HepG2 (cell line): ENCODE measurements around the gene ESYT3. TPM values are rescaled to one million over a fixed set of nuclear protein-coding genes. Genes with fewer than 3 reads are reported as not detected.

Experiments
- ATAC-seq: fragments of 200-7000 bp; cut with Tn5 transposase; 3 replicates; pipeline ENCODE4 v1.9.1; 2020; ENCODE audit warnings: mild to moderate bottlenecking, moderate library complexity
- BruUV-seq: library from RNA; stranded (reverse); fragments of 400-500 nt; replicated peaks from 2 replicates; lab custom pipeline; 2021; lab: Mats Ljungman, UMichigan
- CTCF ChIA-PET: fragments of 300-600 bp; formaldehyde crosslinking; extraction: SDS; loops from one replicate; lab custom pipeline; 2021; ENCODE audit warnings: low total read pairs, inconsistent platforms, low intra/inter-chr PET ratio; lab: Yijun Ruan, JAX
- POLR2A ChIA-PET: fragments of 350-600 bp; sonication (Branson Sonifier 250); formaldehyde crosslinking; loops from one replicate; lab custom pipeline; 2020; ENCODE audit warnings: antibody characterized with exemption, inconsistent platforms; lab: Yijun Ruan, JAX
- DNase-seq: peaks from one replicate; pipeline ENCODE4 v3.0.0-alpha.2; 2015; ENCODE audit warnings: low spot score
- FAIRE-seq: peaks from 3 replicates; lab custom pipeline; 2011; peaks lifted over from hg19 to GRCh38; lab: Jason Lieb, UNC
- H2AFZ ChIP-seq: one replicate; pipeline ENCODE4 v1.6.1; 2011; ENCODE audit warnings: low read length, inconsistent platforms
- H3K27ac ChIP-seq: fragments of 300-600 bp; 3 replicates; pipeline ENCODE4 v1.8.0; 2011; ENCODE audit warnings: mixed run types, mild to moderate bottlenecking, mixed read lengths, low read length, inconsistent platforms; ENCODE audit not compliant: insufficient read depth; ENCODE audit errors: extremely low read length
- H3K27me3 ChIP-seq, 2 experiments: fragments of 200-600 bp in 1 of 2; 2 replicates in 1 of 2; 3 replicates in 1 of 2; pipeline versions ENCODE4 v1.6.0 to v1.8.0; 2011; ENCODE audit warnings: low read length in 2 of 2, mild to moderate bottlenecking in 2 of 2, moderate library complexity in 2 of 2, inconsistent platforms in 1 of 2; ENCODE audit not compliant: insufficient read depth in 2 of 2, control insufficient read depth in 1 of 2
- H3K36me3 ChIP-seq, 2 experiments: fragments of 200-600 bp in 1 of 2; replicated peaks in 1 of 2; 2 replicates in 1 of 2; 3 replicates in 1 of 2; pipeline versions ENCODE4 v1.5.1 to v1.8.0; 2011; ENCODE audit warnings: low read length in 2 of 2, inconsistent platforms in 1 of 2; ENCODE audit not compliant: insufficient read depth in 2 of 2, control insufficient read depth in 1 of 2
- H3K4me1 ChIP-seq: 2 replicates; pipeline ENCODE4 v1.5.1; 2012; ENCODE audit warnings: low read length, inconsistent platforms; ENCODE audit not compliant: insufficient read depth
- H3K4me2 ChIP-seq: 2 replicates; pipeline ENCODE4 v1.6.0; 2011; ENCODE audit warnings: low read depth, low read length, inconsistent platforms
- H3K4me3 ChIP-seq, 3 experiments: fragments of 200-600 bp in 1 of 3; sonication (generic), shearing (Covaris generic) in 1 of 3; replicated peaks in 1 of 3; 2 replicates each; pipeline ENCODE4 v1.5.1; 2011 to 2016; ENCODE audit warnings: low read length in 3 of 3, inconsistent platforms in 2 of 3, low read depth in 2 of 3, mild to moderate bottlenecking in 2 of 3, control low read depth in 1 of 3, mixed read lengths in 1 of 3; ENCODE audit not compliant: insufficient read depth in 1 of 3
- H3K79me2 ChIP-seq: one replicate; pipeline ENCODE4 v1.6.1; 2011; ENCODE audit warnings: low read length, inconsistent platforms; ENCODE audit not compliant: insufficient read depth
- H3K9ac ChIP-seq: 2 replicates; pipeline ENCODE4 v1.6.0; 2011; ENCODE audit warnings: mild to moderate bottlenecking, low read depth, low read length, inconsistent platforms; ENCODE audit not compliant: insufficient read depth
- H3K9me3 ChIP-seq: 2 replicates; pipeline ENCODE4 v1.5.1; 2012; ENCODE audit warnings: mild to moderate bottlenecking, low read length
- H4K20me1 ChIP-seq: 2 replicates; pipeline ENCODE4 v1.6.0; 2011; ENCODE audit warnings: inconsistent platforms, mild to moderate bottlenecking, low read length, moderate library complexity; ENCODE audit not compliant: insufficient read depth
- CTCF ChIP-seq: sonication (generic); formaldehyde crosslinking; IDR thresholded peaks from 2 replicates; pipeline ENCODE4 v1.5.0; 2020; ENCODE audit warnings: mild to moderate bottlenecking, missing genetic modification reagents, moderate library complexity
- JDP2 ChIP-seq: sonication (generic); formaldehyde crosslinking; IDR thresholded peaks from 2 replicates; pipeline ENCODE4 v1.8.1; 2022; ENCODE audit warnings: missing genetic modification reagents, borderline replicate concordance
- RNF2 ChIP-seq: fragments of 450-650 bp; conservative IDR thresholded peaks from 2 replicates; pipeline ENCODE4 v1.6.1; 2016; ENCODE audit warnings: low read depth
- STAG1 ChIP-seq: sonication (generic); formaldehyde crosslinking; IDR thresholded peaks from 2 replicates; pipeline ENCODE4 v1.4.0; 2020; ENCODE audit warnings: missing genetic modification reagents
- ZNF768 ChIP-seq: sonication (generic); formaldehyde crosslinking; IDR thresholded peaks from 2 replicates; pipeline ENCODE4 v1.4.0; 2020; ENCODE audit warnings: missing genetic modification reagents
- ZNF891 ChIP-seq: sonication (generic); formaldehyde crosslinking; IDR thresholded peaks from 2 replicates; pipeline ENCODE4 v1.5.0; 2020; ENCODE audit warnings: mild to moderate bottlenecking, missing genetic modification reagents
- WGBS: methylation state at CpG from one replicate; pipeline ENCODE4 v1.1.6; 2017; ENCODE audit warnings: low lambda C conversion rate; 5-methylcytosine and 5-hydroxymethylcytosine counted together
- in situ Hi-C: cut with HindIII; loops from 2 replicates; pipeline ENCODE4 v1.10.0; 2017; ENCODE audit warnings: low pct_unique_long_range_greater_than_20kb; ENCODE audit not compliant: extremely low pct_ligation_motif_present
- intact Hi-C: fragments of 100-400 bp; cut with micrococcal nuclease; formaldehyde crosslinking; loops from one replicate; pipeline ENCODE4 v1.10.0; 2022; ENCODE audit not compliant: unreplicated experiment
- polyA plus RNA-seq, 8 experiments: library from polyadenylated mRNA; depleted of rRNA in 3 of 8; stranded (reverse) in 7 of 8; unstranded in 1 of 8; fragments of >200 nt; fragmentation: Illumina TruSeq in 4 of 8; extraction: Trizol in 4 of 8; gene quantifications; 2 replicates each; pipeline versions ENCODE4 v1.2.1 to v1.2.3, GENCODE V29; 2011 to 2016; ENCODE audit warnings: low read depth in 4 of 8, missing spikeins in 1 of 8, mixed read lengths in 1 of 8; ENCODE audit not compliant: insufficient read depth in 1 of 8
- total RNA-seq, 5 experiments: library from RNA; depleted of rRNA; stranded (reverse); fragments of >200 nt; fragmentation: Illumina TruSeq; extraction: Trizol; gene quantifications; 2 replicates each; pipeline ENCODE4 v1.2.3, GENCODE V29; 2016; ENCODE audit warnings: low read depth in 1 of 5

Gene ESYT3
- total and polyA plus RNA-seq, 2 of the 13 experiments (the other 11 are each of a cell fraction or from before 2014, with no cell fraction given), result 1.5 to 4.1 TPM

DNA sequence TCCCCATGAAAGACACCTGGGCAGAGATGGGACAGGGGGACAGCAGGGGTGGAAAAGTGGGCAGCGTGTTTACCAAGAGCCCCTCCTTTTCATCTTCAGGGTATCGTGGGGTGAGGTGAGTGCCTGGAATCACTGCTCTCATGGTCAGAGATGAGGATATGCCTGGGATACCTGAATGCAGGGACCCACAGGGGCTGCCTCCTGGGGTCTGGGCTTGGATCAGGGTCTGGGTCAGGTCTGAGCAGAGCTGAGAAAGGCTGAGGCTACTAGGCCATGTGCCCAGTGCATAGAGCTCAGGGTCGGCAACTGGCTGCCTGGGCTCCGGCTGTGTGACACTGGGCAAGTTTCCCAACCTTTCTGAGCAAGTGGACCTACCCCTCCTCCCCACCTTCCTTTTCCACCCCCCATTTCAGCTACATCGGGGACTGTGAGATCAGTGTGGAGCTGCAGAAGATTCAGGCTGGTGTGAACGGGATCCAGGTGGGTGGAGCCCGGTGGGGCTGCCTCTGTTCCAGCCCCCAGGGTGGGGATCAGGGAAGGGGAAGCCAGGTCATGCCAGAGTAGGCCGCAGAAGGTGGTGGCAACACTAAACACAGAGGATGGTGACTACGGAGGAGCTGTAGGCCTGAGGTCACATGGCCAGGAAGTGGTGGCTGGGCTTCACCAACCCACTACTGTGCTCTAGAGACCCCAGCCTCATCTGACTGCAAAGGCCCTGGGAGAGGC is 24.5 kb downstream of the ESYT3 start:
- H3K4me2 ChIP-seq, result no peak overlapping the region
- DNase-seq, result no peak
- intact Hi-C loops, result no loop called here

DNA sequence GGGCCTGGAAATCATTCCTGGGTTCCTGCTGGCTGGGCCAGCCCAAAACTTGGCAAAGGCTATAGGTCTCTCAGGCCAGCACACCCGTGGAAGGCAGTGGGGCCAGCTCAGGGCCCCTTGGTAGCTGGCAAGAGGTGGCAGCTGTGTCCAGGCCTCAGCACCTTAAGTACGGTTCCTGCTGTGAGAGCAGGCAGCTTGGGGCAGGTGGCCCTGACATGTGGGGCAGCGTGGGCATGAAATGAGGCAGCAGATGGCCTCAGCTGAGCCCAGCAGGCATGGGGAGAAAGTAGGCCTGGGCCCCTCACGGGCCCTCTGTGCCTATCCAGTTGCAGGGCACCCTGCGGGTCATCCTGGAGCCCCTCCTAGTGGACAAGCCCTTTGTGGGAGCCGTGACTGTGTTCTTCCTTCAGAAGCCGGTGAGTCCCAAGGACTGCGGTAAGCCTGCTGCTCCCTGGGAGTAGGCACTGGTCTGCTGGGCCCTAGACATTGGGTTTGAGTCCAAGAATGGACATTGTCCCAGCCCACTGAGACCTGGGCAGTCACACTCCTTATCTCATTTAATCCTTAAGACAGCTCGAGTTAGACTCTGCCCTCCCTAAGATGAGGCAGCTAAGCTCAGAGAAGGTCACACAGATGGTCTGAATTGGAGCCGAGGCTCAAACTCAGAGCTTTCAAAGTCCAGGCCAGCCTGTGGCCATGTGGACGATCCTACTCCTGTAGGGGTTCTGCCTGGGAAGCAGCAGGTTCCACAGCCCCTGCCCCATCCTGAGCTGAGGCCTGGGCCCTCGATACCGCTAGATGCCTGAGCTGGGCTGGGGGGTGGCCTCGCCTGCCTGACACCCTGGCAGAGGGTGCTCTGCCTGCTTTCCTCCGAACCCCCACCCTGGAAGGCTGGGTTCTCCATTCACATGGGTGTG is 25.5 kb downstream of the ESYT3 start:
- no peaks in the 10 kb centered on the region for H3K4me1 ChIP-seq
- FAIRE-seq (no peak), ATAC-seq (peak; percentile 54), DNase-seq (no peak)
- H4K20me1 ChIP-seq, result no peaks in the 10 kb centered on the region
- WGBS, result 72% methylated on average over 5 of the region's 15 CpGs
- intact Hi-C loops, result no loop called here
- H2AFZ ChIP-seq, result no peak overlapping the region
- no peak overlapping the region for H3K4me3 ChIP-seq
- in situ Hi-C loops, result no loop called here
- TF ChIP-seq JDP2 (CRISPR knock-in tag) (no peak), STAG1 (CRISPR knock-in tag) (peak; percentile 23; the same call in 1 of the 2 replicates), RNF2 (no peak), CTCF (CRISPR knock-in tag) (peak; percentile 33; the same call in 1 of the 2 replicates)
- no peaks in the 10 kb centered on the region for H3K79me2 ChIP-seq
- no peaks in the 10 kb centered on the region for H3K9me3 ChIP-seq
- H3K27ac ChIP-seq, result no peak overlapping the region
- no peaks in the 10 kb centered on the region; a peak in 2 of 5 replicates for H3K36me3 ChIP-seq
- BruUV-seq, result no TSS peak
- H3K4me2 ChIP-seq, result no peak overlapping the region
- ChIA-PET CTCF (no interaction called here), POLR2A (no interaction called here)
- H3K9ac ChIP-seq, result no peak overlapping the region
- H3K27me3 ChIP-seq, result no peaks in the 10 kb centered on the region

More for the DNA sequence above, 24.5 kb downstream of the ESYT3 start:
- Histone ChIP-seq H3K79me2 (no peaks in the 10 kb centered on the region), H3K9me3 (no peaks in the 10 kb centered on the region), H3K4me3 (no peak overlapping the region), H3K4me1 (no peaks in the 10 kb centered on the region), H3K36me3 (no peaks in the 10 kb centered on the region; a peak in 2 of 5 replicates), H2AFZ (no peak overlapping the region), H3K27ac (no peak overlapping the region), H4K20me1 (no peaks in the 10 kb centered on the region), H3K9ac (no peak overlapping the region), H3K27me3 (no peaks in the 10 kb centered on the region)
- FAIRE-seq (no peak), ATAC-seq (no peak)
- 89% methylated on average over 8 of the region's 9 CpGs for WGBS
- TF ChIP-seq ZNF891 (no peak), ZNF768 (CRISPR knock-in tag) (peak; percentile 67; the same call in 1 of the 2 replicates)
- CTCF ChIA-PET, result no interaction called here
- POLR2A ChIA-PET, result no interaction called here
- no TSS peak for BruUV-seq
- in situ Hi-C loops, result no loop called here
